ENCODE data around the gene SGCB.

SGCB gene

DNA sequence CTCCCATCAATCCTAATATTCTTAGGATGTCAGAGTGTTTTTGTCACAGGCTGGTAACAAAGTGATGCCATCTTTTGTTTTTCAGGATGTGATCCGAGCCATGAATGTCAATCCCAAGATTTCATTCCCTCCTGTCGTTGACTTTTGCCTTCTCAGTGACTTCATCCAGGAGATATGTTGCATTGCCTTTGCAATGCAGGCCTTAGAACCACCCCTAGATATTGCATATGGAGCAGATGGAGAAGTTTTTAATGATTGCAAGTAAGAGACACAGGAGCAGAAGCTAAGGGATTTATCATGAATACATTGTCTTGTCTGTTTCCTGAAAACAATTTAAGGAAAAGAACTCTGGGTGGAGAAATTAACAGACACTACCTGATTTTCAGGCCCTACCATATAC lies 41.6 kb upstream of the SGCB start:
- Histone ChIP-seq H3K79me2 (ENCODE audit: insufficient read depth, low read length) (no peaks in the 10 kb centered on the region), H3K9me2 (replicated peaks; ENCODE audit: insufficient read depth, low read length) (no peaks in the 10 kb centered on the region; the same call in 1 of the 2 replicates), H2AFZ (ENCODE audit: low read depth, low read length, severe bottlenecking) (no peak overlapping the region), H3K4me3 (ENCODE audit: insufficient read depth, low read length, poor library complexity, severe bottlenecking) (no peak overlapping the region), H3K36me3 (ENCODE audit: low read length) (no peaks in the 10 kb centered on the region), H3K9ac (ENCODE audit: low read length) (no peak overlapping the region), H3F3A (ENCODE audit: insufficient read depth) (no peaks in the 10 kb centered on the region), H4K20me1 (ENCODE audit: low read depth, low read length) (no peaks in the 10 kb centered on the region), H3K27me3 (ENCODE audit: low read length) (no peaks in the 10 kb centered on the region), H3K9me3 (ENCODE audit: insufficient read depth, low read length) (no peaks in the 10 kb centered on the region), H3K27ac (ENCODE audit: low read depth, low read length) (no peak overlapping the region), H3K4me2 (ENCODE audit: low read depth, low read length, poor library complexity, severe bottlenecking) (no peak overlapping the region)
- TF ChIP-seq, protein P1, sequence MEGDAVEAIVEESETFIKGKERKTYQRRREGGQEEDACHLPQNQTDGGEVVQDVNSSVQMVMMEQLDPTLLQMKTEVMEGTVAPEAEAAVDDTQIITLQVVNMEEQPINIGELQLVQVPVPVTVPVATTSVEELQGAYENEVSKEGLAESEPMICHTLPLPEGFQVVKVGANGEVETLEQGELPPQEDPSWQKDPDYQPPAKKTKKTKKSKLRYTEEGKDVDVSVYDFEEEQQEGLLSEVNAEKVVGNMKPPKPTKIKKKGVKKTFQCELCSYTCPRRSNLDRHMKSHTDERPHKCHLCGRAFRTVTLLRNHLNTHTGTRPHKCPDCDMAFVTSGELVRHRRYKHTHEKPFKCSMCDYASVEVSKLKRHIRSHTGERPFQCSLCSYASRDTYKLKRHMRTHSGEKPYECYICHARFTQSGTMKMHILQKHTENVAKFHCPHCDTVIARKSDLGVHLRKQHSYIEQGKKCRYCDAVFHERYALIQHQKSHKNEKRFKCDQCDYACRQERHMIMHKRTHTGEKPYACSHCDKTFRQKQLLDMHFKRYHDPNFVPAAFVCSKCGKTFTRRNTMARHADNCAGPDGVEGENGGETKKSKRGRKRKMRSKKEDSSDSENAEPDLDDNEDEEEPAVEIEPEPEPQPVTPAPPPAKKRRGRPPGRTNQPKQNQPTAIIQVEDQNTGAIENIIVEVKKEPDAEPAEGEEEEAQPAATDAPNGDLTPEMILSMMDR (IDR thresholded peaks at IDR 0.05; ENCODE audit: insufficient read depth, low read length, poor library complexity, severe bottlenecking) = no peak
- TF ChIP-seq EZH2phosphoT487 (conservative IDR thresholded peaks at IDR 0.05; ENCODE audit: low read length) = no peak

DNA sequence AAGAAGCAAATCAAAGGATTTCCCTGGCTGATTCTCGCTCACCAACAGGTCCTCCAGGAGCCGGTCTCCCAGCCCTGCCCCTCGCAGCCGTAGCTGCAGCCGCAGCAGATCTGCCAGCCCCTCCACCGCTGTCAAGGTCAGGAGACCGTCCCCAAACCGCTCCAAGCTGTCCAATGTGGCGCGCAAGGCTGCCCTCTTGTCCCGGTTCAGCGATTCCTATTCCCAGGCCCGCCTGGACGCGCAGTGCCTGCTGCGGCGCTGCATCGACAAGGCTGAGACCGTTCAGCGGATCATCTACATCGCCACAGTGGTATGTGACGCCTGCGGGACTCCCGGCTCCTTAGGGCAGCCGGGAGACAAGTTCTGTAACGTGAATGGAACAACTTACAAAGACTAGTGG lies 38.6 kb upstream of the SGCB start:
- H3K4me2 ChIP-seq (ENCODE audit: low read depth, low read length, poor library complexity, severe bottlenecking) = no peak overlapping the region
- no peak overlapping the region for H3K9ac ChIP-seq (ENCODE audit: low read length)
- no peak overlapping the region for H3K27ac ChIP-seq (ENCODE audit: low read depth, low read length)
- no peaks in the 10 kb centered on the region for H3K27me3 ChIP-seq (ENCODE audit: low read length)
- H2AFZ ChIP-seq (ENCODE audit: low read depth, low read length, severe bottlenecking) = no peak overlapping the region
- no peaks in the 10 kb centered on the region for H3K9me3 ChIP-seq (ENCODE audit: insufficient read depth, low read length)
- no peaks in the 10 kb centered on the region for H3K79me2 ChIP-seq (ENCODE audit: insufficient read depth, low read length)
- no peaks in the 10 kb centered on the region for H3K36me3 ChIP-seq (ENCODE audit: low read length)
- H3F3A ChIP-seq (ENCODE audit: insufficient read depth) = no peaks in the 10 kb centered on the region
- no peaks in the 10 kb centered on the region for H4K20me1 ChIP-seq (ENCODE audit: low read depth, low read length)
- TF ChIP-seq, protein P1 (IDR thresholded peaks at IDR 0.05; ENCODE audit: insufficient read depth, low read length, poor library complexity, severe bottlenecking) = no peak
- no peak for TF ChIP-seq EZH2phosphoT487 (conservative IDR thresholded peaks at IDR 0.05; ENCODE audit: low read length)
- no peaks in the 10 kb centered on the region; the same call in 1 of the 2 replicates for H3K9me2 ChIP-seq (replicated peaks; ENCODE audit: insufficient read depth, low read length)
- no peak overlapping the region for H3K4me3 ChIP-seq (ENCODE audit: insufficient read depth, low read length, poor library complexity, severe bottlenecking)

DNA sequence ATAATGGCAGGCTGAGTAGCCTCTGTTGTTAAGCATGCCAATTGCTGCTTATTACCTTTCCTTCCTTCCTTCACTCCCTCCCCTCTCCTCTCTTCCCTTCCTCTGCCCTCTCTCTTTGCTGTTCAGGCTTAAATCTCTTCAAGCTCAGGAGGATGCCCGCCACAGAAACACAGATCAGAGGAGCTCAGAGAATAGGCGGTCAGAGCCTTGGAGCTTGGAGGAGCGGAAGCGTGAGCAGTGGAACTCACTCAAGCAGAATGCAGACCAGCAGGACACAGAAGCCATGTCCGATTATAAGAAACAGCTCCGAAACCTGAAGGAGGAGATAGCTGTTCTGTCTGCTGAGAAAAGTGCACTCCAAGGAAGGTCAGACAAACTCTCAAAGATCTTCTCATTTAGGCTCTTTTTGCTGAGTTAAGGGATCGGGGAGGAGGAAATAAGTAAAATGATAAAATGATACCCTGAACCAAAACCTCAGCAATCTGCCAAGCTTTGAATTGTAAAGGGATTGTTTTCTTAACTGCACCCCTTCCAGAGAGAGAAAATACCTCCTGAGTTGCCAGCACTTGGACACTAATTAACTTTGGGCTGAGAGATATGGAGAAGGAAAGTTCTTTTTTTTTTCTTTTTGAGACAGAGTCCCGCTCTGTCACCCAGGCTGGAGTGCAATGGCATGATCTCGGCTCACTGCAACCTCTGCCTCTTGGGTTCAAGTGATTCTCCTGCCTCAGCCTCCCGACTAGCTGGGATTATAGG lies 33.9 kb upstream of the SGCB start:
- no peaks in the 10 kb centered on the region for H3K27me3 ChIP-seq (ENCODE audit: low read length)
- no peak overlapping the region for H2AFZ ChIP-seq (ENCODE audit: low read depth, low read length, severe bottlenecking)
- H4K20me1 ChIP-seq (ENCODE audit: low read depth, low read length) = no peaks in the 10 kb centered on the region
- H3F3A ChIP-seq (ENCODE audit: insufficient read depth) = no peaks in the 10 kb centered on the region
- no peak overlapping the region for H3K4me3 ChIP-seq (ENCODE audit: insufficient read depth, low read length, poor library complexity, severe bottlenecking)
- H3K9me3 ChIP-seq (ENCODE audit: insufficient read depth, low read length) = no peaks in the 10 kb centered on the region
- no peak for TF ChIP-seq EZH2phosphoT487 (conservative IDR thresholded peaks at IDR 0.05; ENCODE audit: low read length)
- TF ChIP-seq, protein P1 (IDR thresholded peaks at IDR 0.05; ENCODE audit: insufficient read depth, low read length, poor library complexity, severe bottlenecking) = no peak
- no peak overlapping the region for H3K4me2 ChIP-seq (ENCODE audit: low read depth, low read length, poor library complexity, severe bottlenecking)
- no peaks in the 10 kb centered on the region for H3K9me2 ChIP-seq (replicated peaks; ENCODE audit: insufficient read depth, low read length)
- H3K79me2 ChIP-seq (ENCODE audit: insufficient read depth, low read length) = no peaks in the 10 kb centered on the region
- H3K36me3 ChIP-seq (ENCODE audit: low read length) = no peaks in the 10 kb centered on the region
- no peak overlapping the region for H3K9ac ChIP-seq (ENCODE audit: low read length)
- H3K27ac ChIP-seq (ENCODE audit: low read depth, low read length) = no peak overlapping the region

Data from SU-DHL-6 (cell line).